Activated T-cell treated with anti-CD3 and anti-CD28 coated beads, Interleukin-2, amount 50 U/mL, for 4 hours (primary cell): ENCODE data around the gene HK1. TPM values are rescaled to one million over a fixed set of nuclear protein-coding genes. Genes with fewer than 3 reads are reported as not detected.
"Not testable (repeated sequence)": the region's sequence is repeated elsewhere in the genome, so short reads cannot be mapped to it uniquely, and the experiment has no call there.

ENCODE experiments used
- ATAC-seq, 2 donors: fragments of 200-7000 bp; cut with Tn5 transposase; one replicate each; pipeline ENCODE4 v1.10.0; 2021
- DNase-seq: peaks from one replicate; pipeline ENCODE4 v3.0.0-alpha.2; 2020
- H3K27me3 Mint-ChIP-seq: one replicate; pipeline ENCODE4 v1.8.0; 2021; ENCODE audit warnings: low read depth, mixed read lengths
- H3K36me3 Mint-ChIP-seq: one replicate; pipeline ENCODE4 v1.8.0; 2022; ENCODE audit warnings: mixed read lengths; ENCODE audit not compliant: insufficient read depth
- H3K4me1 Mint-ChIP-seq: one replicate; pipeline ENCODE4 v1.8.0; 2021; ENCODE audit warnings: low read depth, mixed read lengths
- H3K4me3 Mint-ChIP-seq: one replicate; pipeline ENCODE4 v1.8.0; 2021; ENCODE audit warnings: mild to moderate bottlenecking, moderate library complexity, mixed read lengths
- H3K9me3 Mint-ChIP-seq: one replicate; pipeline ENCODE4 v1.8.0; 2021; ENCODE audit warnings: mixed read lengths
- total RNA-seq, 3 donors: library from RNA; stranded (reverse); gene quantifications; one replicate each; pipeline ENCODE4 v1.2.1, GENCODE V29; 2021

Gene HK1
- total RNA-seq, 3 donors from 2014 or later = 147 to 169 (median 165) TPM

DNA sequence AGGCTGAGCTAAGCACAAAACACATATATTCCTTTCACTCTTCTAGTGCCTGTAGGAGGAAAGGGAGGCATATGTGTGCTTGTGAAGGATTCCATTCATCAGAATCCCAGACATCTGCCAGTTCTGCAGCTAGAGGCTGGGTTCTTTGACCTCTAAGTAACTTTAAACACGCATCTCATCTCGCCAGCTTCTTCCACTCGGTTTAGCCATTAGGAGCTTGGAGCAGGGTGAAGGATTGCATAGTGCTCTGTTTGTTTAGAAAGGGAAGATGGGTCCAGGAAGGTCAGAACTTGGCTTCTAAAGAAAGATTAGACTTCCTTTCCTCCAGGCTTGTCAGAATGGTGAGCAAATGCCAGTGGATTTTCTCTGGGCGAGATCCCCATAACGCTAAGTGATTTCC, 43.6 kb downstream of the HK1 start:
- Mint-ChIP-seq H3K36me3 (no peaks in the 10 kb centered on the region), H3K27me3 (no peaks in the 10 kb centered on the region), H3K4me3 (no peak overlapping the region), H3K4me1 (peaks cover 61% of the 10 kb centered on the region), H3K9me3 (no peaks in the 10 kb centered on the region)
- no peak for ATAC-seq
- no peak for DNase-seq

- not testable (repeated sequence) for H3K27me3 Mint-ChIP-seq, ATAC-seq, H3K9me3 Mint-ChIP-seq, H3K36me3 Mint-ChIP-seq, DNase-seq, H3K4me3 Mint-ChIP-seq
- peaks cover 61% of the 10 kb centered on the region for H3K4me1 Mint-ChIP-seq
Observed at GRCh38 chr10:69322346-69322745, 44.0 kb downstream of the HK1 start.

GRCh38 chr10:69323622-69324021, 45.3 kb downstream of the HK1 start:
- no peaks in the 10 kb centered on the region for H3K36me3 Mint-ChIP-seq
- DNase-seq (no peak), ATAC-seq (no peak)
- peaks cover 69% of the 10 kb centered on the region for H3K4me1 Mint-ChIP-seq
- H3K9me3 Mint-ChIP-seq = no peaks in the 10 kb centered on the region
- no peaks in the 10 kb centered on the region for H3K27me3 Mint-ChIP-seq
- no peak overlapping the region for H3K4me3 Mint-ChIP-seq

GRCh38 chr10:69324583-69324982, 46.3 kb downstream of the HK1 start:
- no peaks in the 10 kb centered on the region for H3K27me3 Mint-ChIP-seq
- H3K4me3 Mint-ChIP-seq = no peak overlapping the region
- H3K36me3 Mint-ChIP-seq = no peaks in the 10 kb centered on the region
- ATAC-seq (no peak), DNase-seq (no peak)
- no peaks in the 10 kb centered on the region for H3K9me3 Mint-ChIP-seq
- H3K4me1 Mint-ChIP-seq = peaks cover 74% of the 10 kb centered on the region

DNA sequence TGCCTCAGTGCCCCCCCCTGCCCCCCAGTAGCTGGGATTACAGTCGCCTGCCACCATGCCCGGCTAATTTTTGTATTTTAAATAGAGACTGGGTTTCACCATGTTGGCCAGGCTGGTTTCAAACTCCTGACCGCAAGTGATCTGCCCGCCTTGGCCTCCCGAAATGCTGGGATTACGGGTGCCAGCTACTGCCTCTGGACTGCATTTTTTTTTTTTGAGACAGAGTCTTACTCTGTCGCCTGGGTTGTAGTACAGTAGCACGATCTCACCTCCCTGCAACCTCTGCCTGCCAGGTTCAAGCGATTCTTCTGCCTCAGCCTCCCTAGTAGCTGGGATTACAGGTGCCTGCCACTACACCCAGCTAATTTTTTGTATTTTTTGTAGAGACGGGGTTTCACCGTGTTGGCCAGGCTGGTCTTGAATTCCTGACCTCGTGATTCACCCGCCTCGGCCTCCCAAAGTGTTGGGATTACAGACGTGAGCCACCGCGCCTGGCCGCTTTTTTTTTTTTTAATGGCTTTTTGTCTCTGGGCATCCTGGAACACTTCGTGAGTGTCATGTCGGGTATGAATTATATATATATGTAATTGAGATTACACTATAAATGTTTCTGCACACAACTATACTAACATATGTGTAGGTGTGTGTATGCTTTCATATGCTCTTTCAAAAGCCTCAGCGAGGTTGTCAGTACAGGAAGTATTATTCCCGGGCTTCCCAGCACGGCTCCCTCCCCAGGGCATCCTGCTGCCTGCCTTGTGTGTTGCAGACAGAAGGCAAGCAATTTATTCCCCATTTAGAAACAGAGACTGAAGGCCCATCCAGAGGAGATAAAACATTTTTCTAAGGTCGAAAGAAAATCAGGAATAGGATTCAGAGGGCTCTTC, 47.6 kb downstream of the HK1 start:
- not testable (repeated sequence) for H3K36me3 Mint-ChIP-seq, DNase-seq, ATAC-seq, H3K27me3 Mint-ChIP-seq, H3K4me3 Mint-ChIP-seq, H3K9me3 Mint-ChIP-seq
- peaks cover 75% of the 10 kb centered on the region for H3K4me1 Mint-ChIP-seq

DNA sequence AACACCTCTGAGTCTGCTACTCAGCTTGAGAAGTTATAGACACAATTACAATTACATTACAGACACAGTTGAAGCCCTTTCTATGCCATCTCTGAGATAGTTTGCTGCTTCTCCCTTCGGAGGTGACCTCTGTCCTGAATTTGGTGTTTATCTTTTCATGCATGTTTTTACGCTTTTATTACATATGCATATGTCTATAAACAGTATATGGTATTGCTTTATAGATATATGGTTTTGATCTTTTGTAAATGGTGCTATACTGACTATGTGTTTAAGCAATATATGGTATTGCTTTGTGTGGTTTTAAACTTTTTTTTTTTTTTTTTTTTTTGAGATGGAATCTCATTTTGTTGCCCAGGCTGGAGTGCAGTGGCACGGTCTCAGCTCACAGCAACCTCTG, 48.4 kb downstream of the HK1 start:
- DNase-seq (no peak), ATAC-seq (no peak)
- Mint-ChIP-seq H3K27me3 (no peaks in the 10 kb centered on the region), H3K4me3 (no peak overlapping the region), H3K36me3 (peaks cover 6% of the 10 kb centered on the region), H3K4me1 (peaks cover 67% of the 10 kb centered on the region), H3K9me3 (no peaks in the 10 kb centered on the region)

GRCh38 chr10:69327463-69328379, 49.4 kb downstream of the HK1 start:
- H3K27me3 Mint-ChIP-seq = no peaks in the 10 kb centered on the region
- H3K36me3 Mint-ChIP-seq = peaks cover 6% of the 10 kb centered on the region
- peaks cover 63% of the 10 kb centered on the region for H3K4me1 Mint-ChIP-seq
- DNase-seq (peak; percentile 42), ATAC-seq (peak; percentile 86 to 87)
- H3K9me3 Mint-ChIP-seq = no peaks in the 10 kb centered on the region
- peak overlapping the region; percentile 74 for H3K4me3 Mint-ChIP-seq

DNA sequence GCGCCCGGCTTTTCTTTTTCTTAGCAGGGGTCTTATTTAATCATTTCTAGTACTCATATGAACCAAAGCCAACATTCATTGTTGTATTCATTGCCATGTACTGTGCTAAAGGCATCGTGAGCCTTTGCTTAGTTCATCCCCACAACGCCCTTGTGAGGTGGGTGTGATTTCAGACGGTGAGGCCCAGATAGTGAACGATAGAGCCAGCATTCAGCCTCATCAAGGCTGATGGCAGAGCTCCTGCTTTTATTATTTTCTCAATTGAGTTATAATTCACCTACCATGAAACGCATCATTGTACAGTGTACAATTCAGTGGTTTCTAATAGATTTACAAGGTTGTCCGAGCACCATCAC, 50.1 kb downstream of the HK1 start:
- Mint-ChIP-seq H3K9me3 (no peaks in the 10 kb centered on the region), H3K4me3 (peak overlapping the region; percentile 74), H3K4me1 (peaks cover 63% of the 10 kb centered on the region), H3K27me3 (no peaks in the 10 kb centered on the region), H3K36me3 (peaks cover 6% of the 10 kb centered on the region)
- DNase-seq = no peak
- ATAC-seq = peak; percentile 20 to 49

GRCh38 chr10:69328888-69329287, 50.6 kb downstream of the HK1 start:
- not testable (repeated sequence) for H3K36me3 Mint-ChIP-seq, H3K9me3 Mint-ChIP-seq, DNase-seq, ATAC-seq, H3K27me3 Mint-ChIP-seq
- peaks cover 62% of the 10 kb centered on the region for H3K4me1 Mint-ChIP-seq
- H3K4me3 Mint-ChIP-seq = peak overlapping the region; percentile 37

DNA sequence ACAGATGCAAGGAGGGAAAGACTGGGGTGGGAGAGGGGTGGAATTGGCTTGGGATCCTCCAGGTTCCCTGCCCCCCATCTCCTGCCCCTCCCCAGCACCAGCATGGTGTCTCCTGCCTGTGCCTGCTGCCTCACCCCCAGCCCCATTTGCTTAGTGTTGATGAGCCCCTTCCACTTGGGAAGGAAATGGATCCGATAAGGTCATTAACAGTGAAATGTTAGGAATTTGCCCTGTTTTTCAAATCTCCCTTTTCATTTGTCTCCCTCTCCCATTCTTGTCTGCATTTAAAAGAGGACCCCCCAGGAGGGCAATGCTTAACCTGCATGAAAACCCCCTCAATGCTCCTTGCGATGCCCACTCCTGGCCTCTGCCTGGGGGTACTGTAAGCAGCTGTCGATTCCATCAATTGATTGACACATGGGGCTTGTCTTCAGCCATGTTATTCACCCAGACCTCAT, 51.5 kb downstream of the HK1 start:
- Mint-ChIP-seq H3K9me3 (no peaks in the 10 kb centered on the region), H3K4me3 (no peak overlapping the region), H3K27me3 (no peaks in the 10 kb centered on the region), H3K4me1 (peaks cover 64% of the 10 kb centered on the region), H3K36me3 (peaks cover 6% of the 10 kb centered on the region)
- no peak for ATAC-seq
- DNase-seq = no peak

DNA sequence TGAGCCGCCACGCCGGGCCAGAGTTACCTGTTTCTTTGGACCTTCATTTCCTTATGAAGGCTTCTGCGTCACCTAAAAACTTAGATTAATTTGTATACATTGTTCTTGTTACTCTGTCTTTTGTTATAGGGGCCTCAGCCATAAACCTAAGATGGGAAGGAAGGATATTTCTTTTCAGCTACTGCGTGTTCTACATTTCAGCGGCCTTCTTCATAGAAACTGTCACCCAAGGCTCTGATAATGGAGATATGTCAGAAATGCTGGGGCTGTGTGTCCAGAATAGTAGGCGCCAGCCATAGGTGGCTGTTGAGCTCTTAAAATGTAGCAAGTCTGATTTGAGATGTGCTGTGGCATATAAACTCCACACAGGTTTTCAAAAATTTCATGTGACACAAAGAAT, 52.9 kb downstream of the HK1 start:
- Mint-ChIP-seq H3K4me1 (peaks cover 69% of the 10 kb centered on the region), H3K9me3 (no peaks in the 10 kb centered on the region), H3K4me3 (no peak overlapping the region), H3K27me3 (no peaks in the 10 kb centered on the region), H3K36me3 (peaks cover 6% of the 10 kb centered on the region)
- DNase-seq (no peak), ATAC-seq (no peak)

- H3K27me3 Mint-ChIP-seq = no peaks in the 10 kb centered on the region
- no peaks in the 10 kb centered on the region for H3K9me3 Mint-ChIP-seq
- ATAC-seq (no peak), DNase-seq (no peak)
- peaks cover 6% of the 10 kb centered on the region for H3K36me3 Mint-ChIP-seq
- H3K4me1 Mint-ChIP-seq = peaks cover 65% of the 10 kb centered on the region
- H3K4me3 Mint-ChIP-seq = no peak overlapping the region
Observed at GRCh38 chr10:69332278-69333010, 54.1 kb downstream of the HK1 start.

DNA sequence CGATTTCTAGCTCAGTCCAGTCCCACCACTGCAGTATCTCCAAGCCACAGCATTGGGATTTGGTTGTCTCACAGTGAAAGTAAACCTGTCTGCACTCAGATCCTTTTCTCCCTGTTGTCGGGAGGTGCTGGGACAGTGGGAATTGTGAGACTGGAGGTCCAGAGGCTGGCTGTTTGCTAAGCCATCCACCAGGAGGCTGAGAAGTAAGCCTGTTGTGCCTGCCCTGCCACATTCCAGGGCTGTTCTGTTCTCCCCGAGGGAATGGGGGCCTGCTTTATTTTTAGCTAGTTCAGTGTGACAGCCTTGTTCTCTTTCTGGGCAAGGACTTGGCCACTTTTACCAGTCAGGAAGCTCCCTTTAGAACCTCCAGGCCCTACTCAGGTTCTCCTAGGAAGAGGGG, 54.9 kb downstream of the HK1 start:
- ATAC-seq = no peak
- H3K36me3 Mint-ChIP-seq = peaks cover 6% of the 10 kb centered on the region
- no peak overlapping the region for H3K4me3 Mint-ChIP-seq
- H3K9me3 Mint-ChIP-seq = no peaks in the 10 kb centered on the region
- DNase-seq = no peak
- peaks cover 64% of the 10 kb centered on the region for H3K4me1 Mint-ChIP-seq
- H3K27me3 Mint-ChIP-seq = no peaks in the 10 kb centered on the region

DNA sequence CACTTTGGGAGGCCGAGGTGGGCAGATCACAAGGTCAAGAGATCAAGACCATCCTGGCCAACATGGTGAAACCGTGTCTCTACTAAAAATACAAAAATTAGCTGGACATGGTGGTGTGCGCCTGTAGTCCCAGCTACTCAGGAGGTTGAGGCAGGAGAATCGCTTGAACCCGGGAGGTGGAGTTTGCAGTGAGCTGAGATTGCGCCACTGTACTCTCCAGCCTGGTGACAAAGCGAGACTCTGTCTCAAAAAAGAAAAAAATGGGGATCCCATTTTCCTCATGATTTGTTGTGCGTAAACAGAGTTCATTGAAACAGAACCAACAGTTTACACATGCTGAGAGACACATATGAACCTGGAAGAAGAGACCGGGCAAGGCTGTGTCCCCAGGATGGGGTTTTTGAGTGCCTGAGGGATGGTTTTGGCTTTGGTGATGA, 55.6 kb downstream of the HK1 start:
- not testable (repeated sequence) for H3K36me3 Mint-ChIP-seq, DNase-seq, H3K9me3 Mint-ChIP-seq, H3K4me3 Mint-ChIP-seq, H3K27me3 Mint-ChIP-seq, ATAC-seq
- H3K4me1 Mint-ChIP-seq = peaks cover 64% of the 10 kb centered on the region
